H9 (cell line): ENCODE measurements around the gene GBP2. TPM values are rescaled to one million over a fixed set of nuclear protein-coding genes. Genes with fewer than 3 reads are reported as not detected.

Source experiments
- DNase-seq: peaks from one replicate; pipeline ENCODE4 v3.0.0-alpha.2; 2017
- H2AFZ ChIP-seq: one replicate; pipeline ENCODE4 v1.6.1; 2013; ENCODE audit warnings: mild to moderate bottlenecking, low read length, control low read depth, moderate library complexity
- H2AK5ac ChIP-seq: 2 replicates; pipeline ENCODE4 v1.6.1; 2013; ENCODE audit warnings: low read length, control low read depth, mixed read lengths; ENCODE audit not compliant: insufficient read length
- H2BK120ac ChIP-seq: one replicate; pipeline ENCODE4 v1.6.1; 2013; ENCODE audit warnings: low read depth, mild to moderate bottlenecking, low read length, control low read depth, inconsistent platforms; ENCODE audit not compliant: poor library complexity, severe bottlenecking
- H2BK12ac ChIP-seq: 2 replicates; pipeline ENCODE4 v1.6.1; 2013; ENCODE audit warnings: low read length, control low read depth, mixed read lengths, low read depth; ENCODE audit not compliant: insufficient read length
- H2BK15ac ChIP-seq: 2 replicates; pipeline ENCODE4 v1.6.1; 2013; ENCODE audit warnings: low read depth, low read length, control low read depth
- H2BK20ac ChIP-seq: one replicate; pipeline ENCODE4 v1.6.1; 2013; ENCODE audit warnings: low read depth, mild to moderate bottlenecking, low read length, control low read depth, inconsistent platforms; ENCODE audit not compliant: poor library complexity, severe bottlenecking
- H2BK5ac ChIP-seq: 2 replicates; pipeline ENCODE4 v1.6.1; 2013; ENCODE audit warnings: low read length, control low read depth, mixed read lengths; ENCODE audit not compliant: insufficient read length
- H3K14ac ChIP-seq: 2 replicates; pipeline ENCODE4 v1.6.1; 2013; ENCODE audit warnings: low read length, control low read depth; ENCODE audit not compliant: insufficient read depth
- H3K18ac ChIP-seq: 2 replicates; pipeline ENCODE4 v1.6.1; 2013; ENCODE audit warnings: low read depth, mild to moderate bottlenecking, mixed read lengths, low read length, control low read depth; ENCODE audit not compliant: insufficient read length
- H3K23ac ChIP-seq: 2 replicates; pipeline ENCODE4 v1.6.1; 2013; ENCODE audit warnings: low read length, control low read depth, mixed read lengths, low read depth; ENCODE audit not compliant: insufficient read length
- H3K23me2 ChIP-seq: 2 replicates; pipeline ENCODE4 v1.6.1; 2013; ENCODE audit warnings: low read depth, mild to moderate bottlenecking, mixed read lengths, low read length, control low read depth; ENCODE audit not compliant: insufficient read length, poor library complexity, severe bottlenecking
- H3K27ac ChIP-seq: 2 replicates; pipeline ENCODE4 v1.5.1; 2013; ENCODE audit warnings: low read length, control low read depth, mixed read lengths, low read depth; ENCODE audit not compliant: insufficient read length
- H3K27me3 ChIP-seq: 2 replicates; pipeline ENCODE4 v1.6.1; 2013; ENCODE audit warnings: low read length, control low read depth, inconsistent platforms; ENCODE audit not compliant: insufficient read depth
- H3K4ac ChIP-seq: 2 replicates; pipeline ENCODE4 v1.6.1; 2013; ENCODE audit warnings: low read depth, mild to moderate bottlenecking, control low read depth, inconsistent platforms, low read length, moderate library complexity
- H3K4me1 ChIP-seq: 2 replicates; pipeline ENCODE4 v1.6.1; 2013; ENCODE audit warnings: low read length, control low read depth, inconsistent platforms; ENCODE audit not compliant: insufficient read depth
- H3K4me2 ChIP-seq: 2 replicates; pipeline ENCODE4 v1.6.1; 2013; ENCODE audit warnings: low read length, control low read depth, mixed read lengths; ENCODE audit not compliant: insufficient read length, insufficient read depth
- H3K56ac ChIP-seq: 2 replicates; pipeline ENCODE4 v1.6.1; 2013; ENCODE audit warnings: low read depth, mild to moderate bottlenecking, mixed read lengths, low read length, control low read depth; ENCODE audit not compliant: insufficient read length
- H3K79me1 ChIP-seq: 2 replicates; pipeline ENCODE4 v1.6.1; 2013; ENCODE audit warnings: low read depth, mild to moderate bottlenecking, moderate library complexity, low read length, control low read depth, inconsistent platforms; ENCODE audit not compliant: insufficient read depth, poor library complexity, severe bottlenecking
- H3K79me2 ChIP-seq: 2 replicates; pipeline ENCODE4 v1.6.1; 2013; ENCODE audit warnings: low read length, control low read depth, inconsistent platforms; ENCODE audit not compliant: insufficient read depth
- H3K9ac ChIP-seq: 2 replicates; pipeline ENCODE4 v1.6.1; 2013; ENCODE audit warnings: low read length, control low read depth, mixed read lengths; ENCODE audit not compliant: insufficient read length; ENCODE audit errors: extremely low read depth
- H3K9me3 ChIP-seq: one replicate; pipeline ENCODE4 v1.6.1; 2013; ENCODE audit warnings: low read depth, low read length, inconsistent platforms; ENCODE audit not compliant: control insufficient read depth
- H3T11ph ChIP-seq: one replicate; pipeline ENCODE4 v1.6.1; 2013; ENCODE audit warnings: mild to moderate bottlenecking, low read length, control low read depth, inconsistent platforms
- H4K20me1 ChIP-seq: one replicate; pipeline ENCODE4 v1.6.1; 2013; ENCODE audit not compliant: control insufficient read depth, insufficient read length, insufficient read depth
- H4K5ac ChIP-seq: 2 replicates; pipeline ENCODE4 v1.6.1; 2013; ENCODE audit warnings: low read depth, mild to moderate bottlenecking, mixed read lengths, low read length, control low read depth; ENCODE audit not compliant: insufficient read length
- H4K8ac ChIP-seq: replicated peaks from 2 replicates; pipeline ENCODE4 v1.6.1; 2013; ENCODE audit warnings: low read length, control low read depth, mixed read lengths, low read depth; ENCODE audit not compliant: insufficient read length
- H4K91ac ChIP-seq: 2 replicates; pipeline ENCODE4 v1.6.1; 2013; ENCODE audit warnings: low read depth, mild to moderate bottlenecking, moderate library complexity, mixed read lengths, low read length, control low read depth; ENCODE audit not compliant: insufficient read length
- H3K27ac Mint-ChIP-seq, 3 experiments: 2 replicates in 2 of 3; 3 replicates in 1 of 3; pipeline ENCODE4 v1.8.0; 2020 to 2021; ENCODE audit warnings: mixed read lengths in 3 of 3, mild to moderate bottlenecking in 1 of 3, moderate library complexity in 1 of 3
- H3K27me3 Mint-ChIP-seq: 2 replicates; pipeline ENCODE4 v1.8.0; 2021; ENCODE audit warnings: low read depth, mild to moderate bottlenecking, moderate library complexity, mixed read lengths
- H3K36me3 Mint-ChIP-seq, 3 experiments: 2 replicates in 2 of 3; 3 replicates in 1 of 3; pipeline ENCODE4 v1.8.0; 2020 to 2021; ENCODE audit warnings: low read depth in 3 of 3, mixed read lengths in 3 of 3; ENCODE audit not compliant: insufficient read depth in 1 of 3
- H3K4me1 Mint-ChIP-seq, 2 experiments: 2 replicates each; pipeline ENCODE4 v1.8.0; 2020; ENCODE audit warnings: mixed read lengths in 2 of 2
- H3K4me3 Mint-ChIP-seq, 2 experiments: 2 replicates in 1 of 2; 3 replicates in 1 of 2; pipeline ENCODE4 v1.8.0; 2020 to 2021; ENCODE audit warnings: mild to moderate bottlenecking in 2 of 2, mixed read lengths in 2 of 2, moderate library complexity in 1 of 2
- H3K9me3 Mint-ChIP-seq, 2 experiments: 2 replicates in 1 of 2; 3 replicates in 1 of 2; pipeline ENCODE4 v1.8.0; 2020; ENCODE audit warnings: mild to moderate bottlenecking in 2 of 2, mixed read lengths in 2 of 2, moderate library complexity in 1 of 2
- CTCF ChIP-seq: fragments of 200-600 bp; sonication (generic); conservative IDR thresholded peaks from 3 replicates; pipeline ENCODE4 v1.8.0; 2021; ENCODE audit warnings: antibody characterized with exemption, mild to moderate bottlenecking
- WGBS: extraction: QIAGEN DNeasy Blood & Tissue Kit; methylation state at CpG from one replicate; pipeline ENCODE4 v1.1.7; 2013; ENCODE audit warnings: missing lambda C conversion rate, low lambda C conversion rate, mixed read lengths; ENCODE audit not compliant: insufficient read length; ENCODE audit errors: extremely low coverage; 5-methylcytosine and 5-hydroxymethylcytosine counted together
- total RNA-seq: library from RNA; stranded (reverse); gene quantifications from 2 replicates; pipeline ENCODE4 v1.2.1, GENCODE V29; 2021

Gene GBP2
- total RNA-seq, 1 experiment from 2014 or later, result not detected

- no CpG with 5 or more reads among the region's 2 CpGs for WGBS
- Histone ChIP-seq H2BK5ac (no peak overlapping the region), H3K79me2 (no peaks in the 10 kb centered on the region), H3K27me3 (no peaks in the 10 kb centered on the region), H3K23me2 (no peaks in the 10 kb centered on the region), H3K4ac (no peak overlapping the region), H4K5ac (no peak overlapping the region), H3K23ac (no peak overlapping the region), H4K91ac (no peak overlapping the region), H3K9ac (no peak overlapping the region), H3K18ac (no peak overlapping the region), H2BK20ac (no peak overlapping the region), H2BK15ac (no peak overlapping the region), H3K14ac (no peak overlapping the region), H3K27ac (no peak overlapping the region), H2AK5ac (no peak overlapping the region), H2AFZ (no peak overlapping the region), H2BK12ac (no peak overlapping the region), H4K8ac (no peak overlapping the region), H3K4me1 (no peaks in the 10 kb centered on the region), H4K20me1 (no peaks in the 10 kb centered on the region), H3T11ph (no peak overlapping the region), H3K9me3 (no peaks in the 10 kb centered on the region), H2BK120ac (no peak overlapping the region), H3K79me1 (no peaks in the 10 kb centered on the region), H3K4me2 (no peak overlapping the region), H3K56ac (no peak overlapping the region)
- Mint-ChIP-seq H3K27ac (no peak overlapping the region), H3K27me3 (no peaks in the 10 kb centered on the region), H3K9me3 (peaks cover 3 to 11% of the 10 kb centered on the region in 2 experiments; a peak in 4 of 5 replicates), H3K36me3 (no peaks in the 10 kb centered on the region; a peak in 1 of 7 replicates), H3K4me3 (no peak overlapping the region), H3K4me1 (no peaks in the 10 kb centered on the region; a peak in 1 of 4 replicates)
- TF ChIP-seq CTCF, result no peak
- no peak for DNase-seq
Measured at GRCh38 chr1:89069951-89070350, 56.0 kb downstream of the GBP2 start.
